CD4-positive, CD25-positive, alpha-beta regulatory T cell (primary cell): ENCODE results near the gene CPT1A. TPM values are rescaled to one million over a fixed set of nuclear protein-coding genes. Genes with fewer than 3 reads are reported as not detected.

ENCODE experiments used
- ATAC-seq, 2 donors: fragments of 150-1000 bp; cut with Tn5 transposase; one replicate each; pipeline ENCODE4 v1.10.0; 2021; ENCODE audit warnings: low read depth in 2 of 2, moderate number of reproducible peaks in 2 of 2, moderate library complexity in 1 of 2
- DNase-seq, 3 donors: peaks; one replicate each; pipeline versions ENCODE4 v3.0.0 to v3.0.0-alpha.2; 2012 to 2022; ENCODE audit warnings: mixed read lengths in 1 of 3
- H3K27ac ChIP-seq: one replicate; pipeline ENCODE4 v1.7.0; 2013; ENCODE audit warnings: mild to moderate bottlenecking, low read length; ENCODE audit not compliant: insufficient read depth, poor library complexity, severe bottlenecking
- H3K27me3 ChIP-seq: one replicate; pipeline ENCODE4 v1.7.0; 2013; ENCODE audit warnings: low read length; ENCODE audit not compliant: control insufficient read depth, insufficient read depth
- H3K36me3 ChIP-seq: one replicate; pipeline ENCODE4 v1.7.0; 2013; ENCODE audit warnings: mild to moderate bottlenecking, low read length, moderate library complexity; ENCODE audit not compliant: control insufficient read depth, insufficient read depth
- H3K4me1 ChIP-seq: 2 replicates; pipeline ENCODE4 v1.7.0; 2013; ENCODE audit warnings: mild to moderate bottlenecking, low read length; ENCODE audit not compliant: insufficient read depth, control insufficient read depth, poor library complexity, severe bottlenecking
- H3K4me3 ChIP-seq: one replicate; pipeline ENCODE4 v1.7.0; 2013; ENCODE audit warnings: low read depth, mild to moderate bottlenecking, low read length, moderate library complexity
- H3K9me3 ChIP-seq, 2 experiments: 1 replicate in 1 of 2; 2 replicates in 1 of 2; pipeline ENCODE4 v1.7.0; 2013; ENCODE audit warnings: low read length in 2 of 2, mild to moderate bottlenecking in 1 of 2, moderate library complexity in 1 of 2; ENCODE audit not compliant: control insufficient read depth in 2 of 2
- H3K27ac Mint-ChIP-seq, 3 donors: one replicate each; pipeline ENCODE4 v1.8.0; 2020 to 2022; ENCODE audit warnings: mild to moderate bottlenecking in 3 of 3, mixed read lengths in 3 of 3, moderate library complexity in 2 of 3
- H3K27me3 Mint-ChIP-seq: one replicate; pipeline ENCODE4 v1.8.0; 2022; ENCODE audit warnings: mild to moderate bottlenecking, mixed read lengths
- H3K36me3 Mint-ChIP-seq: one replicate; pipeline ENCODE4 v1.8.0; 2020; ENCODE audit warnings: mixed read lengths
- H3K4me1 Mint-ChIP-seq, 4 donors: one replicate each; pipeline ENCODE4 v1.8.0; 2020 to 2022; ENCODE audit warnings: mixed read lengths in 4 of 4, mild to moderate bottlenecking in 1 of 4
- H3K4me3 Mint-ChIP-seq, 4 donors: one replicate each; pipeline ENCODE4 v1.8.0; 2020 to 2022; ENCODE audit warnings: mild to moderate bottlenecking in 4 of 4, mixed read lengths in 4 of 4, moderate library complexity in 3 of 4
- H3K9me3 Mint-ChIP-seq, 7 donors: one replicate each; pipeline ENCODE4 v1.8.0; 2020 to 2022; ENCODE audit warnings: mixed read lengths in 7 of 7, mild to moderate bottlenecking in 3 of 7, moderate library complexity in 2 of 7
- polyA plus RNA-seq, 4 donors: library from polyadenylated mRNA; unstranded; fragments of 300-500 nt; fragmentation: Illumina TruSeq; gene quantifications; one replicate each; pipeline ENCODE4 v1.2.3, GENCODE V29; 2021
- total RNA-seq: library from RNA; stranded (reverse); gene quantifications from one replicate; pipeline ENCODE4 v1.2.3, GENCODE V29; 2022

CPT1A gene
- total and polyA plus RNA-seq, 5 donors from 2014 or later = 0.32 to 16.7 (median 4.3) TPM

DNA sequence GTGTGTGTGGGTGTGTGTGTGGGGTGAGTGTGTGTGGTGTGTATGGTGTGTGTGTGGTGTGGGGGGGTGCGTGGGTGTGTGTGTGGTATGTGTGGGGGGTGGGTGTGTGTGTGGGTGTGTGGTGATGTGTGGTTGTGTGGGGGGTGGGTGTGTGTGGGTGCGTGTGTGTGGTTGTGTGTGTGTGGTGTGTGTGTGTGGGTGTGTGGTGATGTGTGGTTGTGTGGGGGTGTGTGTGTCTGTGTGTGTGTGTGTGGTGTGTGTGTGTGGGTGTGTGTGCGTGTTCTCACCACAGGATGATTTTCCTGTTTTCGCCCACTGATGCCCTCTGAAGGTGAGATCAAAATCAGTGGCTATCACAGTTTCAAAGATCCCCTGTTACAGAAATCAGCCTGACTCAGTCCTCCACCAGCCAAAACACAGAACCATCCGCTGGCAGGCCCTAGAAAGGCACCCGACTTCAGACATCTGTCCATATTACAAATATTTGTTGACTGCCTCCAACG is 24.7 kb downstream of the CPT1A start:
- no peak overlapping the region for H3K4me3 ChIP-seq
- H3K27me3 ChIP-seq = no peaks in the 10 kb centered on the region
- Mint-ChIP-seq H3K9me3 (no peaks in the 10 kb centered on the region), H3K27ac (peak overlapping the region; percentile 74 to 96 (median 87)), H3K4me3 (peak overlapping the region in 1 of 4 donors; percentile 60), H3K36me3 (no peaks in the 10 kb centered on the region), H3K4me1 (peaks cover 0 to 32% (median 16%) of the 10 kb centered on the region in 4 donors), H3K27me3 (no peaks in the 10 kb centered on the region)
- peaks cover 11% of the 10 kb centered on the region for H3K36me3 ChIP-seq
- no peaks in the 10 kb centered on the region for H3K9me3 ChIP-seq
- peak; percentile 22 to 40 for ATAC-seq
- H3K27ac ChIP-seq = no peak overlapping the region
- peaks cover 9% of the 10 kb centered on the region for H3K4me1 ChIP-seq
- peak in 1 of 3 donors; percentile 66 for DNase-seq

DNA sequence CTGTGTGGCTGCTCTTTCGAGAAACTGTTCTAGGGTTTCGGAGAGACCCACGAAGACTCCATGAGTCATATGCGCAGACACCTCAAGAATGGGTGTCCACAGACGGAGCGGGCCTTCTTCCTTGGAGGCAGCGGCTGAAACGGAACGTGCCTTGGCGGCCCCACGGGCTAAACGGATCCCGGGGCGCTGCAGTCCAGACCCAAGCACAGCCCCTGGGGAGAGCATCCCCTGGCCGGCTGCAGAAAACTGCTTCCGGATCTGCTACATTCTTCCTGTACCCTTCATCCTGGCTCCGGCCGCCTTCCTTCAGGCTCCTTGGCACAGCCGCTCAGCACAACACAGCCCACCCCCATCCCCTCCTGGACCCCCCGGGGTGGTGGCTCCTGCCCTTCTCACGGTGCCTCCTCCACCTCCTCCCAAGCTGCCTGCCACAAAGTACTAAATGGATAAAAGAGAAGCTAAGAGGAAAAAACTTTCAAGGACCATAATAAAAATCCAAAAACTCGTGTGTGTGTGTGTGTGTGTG is 25.4 kb downstream of the CPT1A start:
- no peaks in the 10 kb centered on the region for H3K36me3 Mint-ChIP-seq

DNA sequence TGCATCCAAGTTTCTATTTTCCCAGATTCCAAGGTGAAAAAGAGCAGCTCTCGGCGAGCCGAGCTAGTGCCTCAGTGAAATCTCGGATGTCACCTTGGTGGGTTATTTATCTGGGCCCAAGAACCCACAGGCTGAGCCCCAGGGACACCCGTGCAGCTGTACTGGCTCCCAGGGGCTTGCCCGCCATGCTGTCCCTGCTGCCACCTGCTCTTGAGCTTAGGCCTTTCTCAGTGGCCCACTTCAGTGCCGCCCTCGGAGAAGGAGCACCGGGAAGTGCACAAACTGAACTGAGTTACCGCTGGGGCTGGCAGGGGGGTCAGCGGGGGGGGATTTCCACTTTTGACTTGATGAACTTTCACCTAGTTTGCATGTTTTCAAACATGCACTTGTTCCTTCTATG is 27.9 kb downstream of the CPT1A start:
- Mint-ChIP-seq H3K9me3 (no peaks in the 10 kb centered on the region), H3K36me3 (no peaks in the 10 kb centered on the region), H3K27ac (no peak overlapping the region), H3K4me1 (peaks cover 0 to 24% (median 11%) of the 10 kb centered on the region in 4 donors), H3K27me3 (no peaks in the 10 kb centered on the region), H3K4me3 (no peak overlapping the region)
- ATAC-seq (no peak), DNase-seq (no peak)
- H3K27me3 ChIP-seq = no peaks in the 10 kb centered on the region
- H3K36me3 ChIP-seq = peaks cover 14% of the 10 kb centered on the region
- no peaks in the 10 kb centered on the region for H3K9me3 ChIP-seq
- peaks cover 9% of the 10 kb centered on the region for H3K4me1 ChIP-seq
- no peak overlapping the region for H3K4me3 ChIP-seq
- H3K27ac ChIP-seq = no peak overlapping the region

More for the DNA sequence above, 25.4 kb downstream of the CPT1A start:
- Histone ChIP-seq H3K4me1 (peaks cover 9% of the 10 kb centered on the region), H3K27ac (no peak overlapping the region), H3K36me3 (peaks cover 14% of the 10 kb centered on the region), H3K27me3 (no peaks in the 10 kb centered on the region), H3K9me3 (no peaks in the 10 kb centered on the region), H3K4me3 (no peak overlapping the region)
- Mint-ChIP-seq H3K4me1 (peaks cover 0 to 32% (median 16%) of the 10 kb centered on the region in 4 donors), H3K27me3 (no peaks in the 10 kb centered on the region), H3K27ac (peak overlapping the region; percentile 69 to 81 (median 74)), H3K4me3 (peak overlapping the region in 1 of 4 donors; percentile 66), H3K9me3 (no peaks in the 10 kb centered on the region)
- DNase-seq = no peak
- no peak for ATAC-seq

DNA sequence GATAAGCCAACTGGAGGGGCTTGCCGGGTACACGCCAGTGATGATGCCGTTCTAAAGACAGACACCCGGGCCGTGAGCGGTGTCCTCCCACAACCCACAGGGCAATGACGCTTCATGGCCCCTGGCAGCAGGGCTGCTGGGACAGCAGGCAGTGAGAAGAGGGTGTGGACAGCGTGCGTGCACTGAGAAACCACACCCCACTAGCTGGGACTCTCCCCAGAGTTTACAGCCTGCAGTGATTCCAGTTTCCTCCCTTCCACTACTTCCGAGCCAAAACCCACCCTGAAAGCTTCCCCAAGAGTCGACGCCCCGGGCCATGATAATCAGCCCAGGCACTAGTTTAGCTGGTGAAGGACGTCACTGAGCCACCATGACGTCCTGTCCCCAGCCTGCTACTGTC is 29.2 kb downstream of the CPT1A start:
- DNase-seq (no peak), ATAC-seq (no peak)
- Histone ChIP-seq H3K36me3 (peaks cover 17% of the 10 kb centered on the region), H3K27ac (no peak overlapping the region), H3K4me1 (peaks cover 7% of the 10 kb centered on the region), H3K4me3 (no peak overlapping the region), H3K9me3 (no peaks in the 10 kb centered on the region), H3K27me3 (no peaks in the 10 kb centered on the region)
- no peaks in the 10 kb centered on the region for H3K27me3 Mint-ChIP-seq
- H3K9me3 Mint-ChIP-seq = no peaks in the 10 kb centered on the region
- H3K4me1 Mint-ChIP-seq = peaks cover 0 to 16% (median 5%) of the 10 kb centered on the region in 4 donors
- H3K36me3 Mint-ChIP-seq = peaks cover under 1% of the 10 kb centered on the region
- H3K4me3 Mint-ChIP-seq = no peak overlapping the region
- H3K27ac Mint-ChIP-seq = peak overlapping the region in 1 of 3 donors; percentile 79

DNA sequence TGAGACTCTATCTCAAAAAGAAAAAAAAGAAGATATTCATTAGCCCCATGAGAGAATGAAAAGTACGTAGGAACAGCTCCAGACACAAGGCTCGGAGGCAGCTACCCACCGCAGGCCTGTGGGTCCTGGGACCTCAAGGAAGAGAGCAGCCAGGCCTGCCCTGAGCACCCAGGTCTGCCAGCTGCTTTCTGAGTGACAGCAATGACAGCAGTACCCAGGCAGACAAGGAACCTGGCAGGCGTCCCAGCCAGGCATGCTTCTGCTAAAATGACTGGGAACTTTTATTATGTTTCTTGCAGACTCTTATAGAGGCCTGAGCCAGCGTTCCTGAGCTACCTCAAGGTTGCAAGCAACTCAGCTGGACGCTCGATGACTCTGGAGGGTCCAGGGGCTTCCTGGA is 31.6 kb downstream of the CPT1A start:
- Mint-ChIP-seq H3K27ac (no peak overlapping the region), H3K9me3 (no peaks in the 10 kb centered on the region), H3K4me3 (no peak overlapping the region), H3K27me3 (no peaks in the 10 kb centered on the region), H3K4me1 (peaks cover 0 to 2% (median 0%) of the 10 kb centered on the region in 4 donors), H3K36me3 (peaks cover 7% of the 10 kb centered on the region)
- DNase-seq (no peak), ATAC-seq (no peak)
- H3K9me3 ChIP-seq = no peaks in the 10 kb centered on the region
- H3K4me1 ChIP-seq = no peaks in the 10 kb centered on the region
- H3K27me3 ChIP-seq = no peaks in the 10 kb centered on the region
- no peak overlapping the region for H3K27ac ChIP-seq
- peaks cover 20% of the 10 kb centered on the region for H3K36me3 ChIP-seq
- no peak overlapping the region for H3K4me3 ChIP-seq

DNA sequence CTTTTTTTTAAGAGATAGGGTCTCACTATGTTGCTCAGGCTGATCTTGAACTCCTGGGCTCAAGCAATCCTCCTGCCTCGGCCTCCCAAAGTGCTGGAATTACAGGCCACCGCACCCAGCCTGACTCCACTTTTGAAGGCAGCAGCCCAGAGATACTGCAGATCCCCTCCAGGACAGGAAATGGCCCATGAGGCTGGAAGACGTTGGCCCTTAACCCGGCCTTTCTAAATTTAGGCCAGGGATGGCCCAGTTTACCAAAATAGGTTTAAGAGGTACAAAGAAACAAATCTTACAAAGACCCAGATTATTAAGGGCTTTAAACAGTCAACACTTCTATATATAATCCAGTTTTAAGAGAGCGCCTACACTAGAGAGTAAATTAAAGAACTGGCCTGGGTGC is 32.2 kb downstream of the CPT1A start:
- Mint-ChIP-seq H3K4me3 (no peak overlapping the region), H3K27ac (peak overlapping the region in 1 of 3 donors; percentile 41), H3K4me1 (no peaks in the 10 kb centered on the region), H3K36me3 (peaks cover 7% of the 10 kb centered on the region), H3K27me3 (no peaks in the 10 kb centered on the region), H3K9me3 (no peaks in the 10 kb centered on the region)
- Histone ChIP-seq H3K27me3 (no peaks in the 10 kb centered on the region), H3K36me3 (peaks cover 16% of the 10 kb centered on the region), H3K4me1 (no peaks in the 10 kb centered on the region), H3K9me3 (no peaks in the 10 kb centered on the region), H3K4me3 (no peak overlapping the region), H3K27ac (no peak overlapping the region)
- no peak for DNase-seq
- ATAC-seq = no peak

DNA sequence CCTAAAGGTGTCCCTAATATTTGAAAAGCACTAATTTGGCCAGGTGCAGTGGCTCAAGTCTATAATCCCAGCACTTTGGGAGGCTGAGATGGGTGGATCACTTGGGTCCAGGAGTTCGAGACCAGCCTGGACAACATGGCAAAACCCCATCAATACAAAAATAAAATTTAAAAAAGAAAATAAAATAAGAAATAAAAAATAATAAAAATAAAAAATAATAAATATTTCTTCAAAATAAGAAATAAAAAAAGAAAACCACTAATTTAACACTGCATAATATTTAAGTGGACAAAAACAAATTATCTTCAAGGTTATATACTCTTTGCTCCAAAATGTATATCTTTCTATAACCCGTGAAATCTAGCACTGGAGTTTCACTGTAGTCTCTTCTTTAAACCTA is 32.9 kb downstream of the CPT1A start:
- Mint-ChIP-seq H3K36me3 (peaks cover 12% of the 10 kb centered on the region), H3K4me1 (no peaks in the 10 kb centered on the region), H3K9me3 (no peaks in the 10 kb centered on the region), H3K27me3 (no peaks in the 10 kb centered on the region), H3K27ac (no peak overlapping the region), H3K4me3 (no peak overlapping the region)
- Histone ChIP-seq H3K4me1 (no peaks in the 10 kb centered on the region), H3K27ac (no peak overlapping the region), H3K9me3 (no peaks in the 10 kb centered on the region), H3K36me3 (peaks cover 16% of the 10 kb centered on the region), H3K4me3 (no peak overlapping the region), H3K27me3 (no peaks in the 10 kb centered on the region)
- DNase-seq = no peak
- ATAC-seq = no peak
